NCI-H1694 treated with DMSO at 0.1 percent for 48 hours (cell line): ENCODE measurements around the gene MYCN.
A peak's percentile ranks its signal among the peaks of the same experiment; 100 is the strongest.
"Not testable (repeated sequence)": the region's sequence is repeated elsewhere in the genome, so short reads cannot be mapped to it uniquely, and the experiment has no call there.

Source experiments
- DNase-seq: peaks from one replicate; lab custom pipeline; 2025; lab: John Stamatoyannopoulos, UW

MYCN gene

GRCh38 chr2:15943378-15944280 is 3.3 kb downstream of the MYCN start:
- peak; percentile 96 for DNase-seq

GRCh38 chr2:15944325-15945017 is 4.1 kb downstream of the MYCN start:
- DNase-seq, result no peak

GRCh38 chr2:15945909-15946705 is 5.8 kb downstream of the MYCN start:
- DNase-seq, result no peak

- DNase-seq, result no peak
Observed at GRCh38 chr2:15946983-15947382, 6.6 kb downstream of the MYCN start.

GRCh38 chr2:15947431-15947830 is 7.1 kb downstream of the MYCN start:
- DNase-seq, result no peak

GRCh38 chr2:15948704-15948957 is 8.3 kb downstream of the MYCN start:
- DNase-seq, result no peak

GRCh38 chr2:15949126-15949525 is 8.8 kb downstream of the MYCN start:
- no peak for DNase-seq

GRCh38 chr2:15949551-15949950 is 9.2 kb downstream of the MYCN start:
- DNase-seq, result no peak

GRCh38 chr2:15950088-15950952 is 10.0 kb downstream of the MYCN start:
- no peak for DNase-seq

GRCh38 chr2:15951936-15952335 is 11.6 kb downstream of the MYCN start:
- not testable (repeated sequence) for DNase-seq

GRCh38 chr2:15952451-15953146 is 12.2 kb downstream of the MYCN start:
- DNase-seq, result no peak

GRCh38 chr2:15953147-15953630 is 12.8 kb downstream of the MYCN start:
- DNase-seq, result no peak

GRCh38 chr2:15953891-15954680 is 13.7 kb downstream of the MYCN start:
- no peak for DNase-seq

GRCh38 chr2:15954761-15955160 is 14.4 kb downstream of the MYCN start:
- no peak for DNase-seq

GRCh38 chr2:15955232-15955988 is 15.1 kb downstream of the MYCN start:
- no peak for DNase-seq

GRCh38 chr2:15956230-15956629 is 15.9 kb downstream of the MYCN start:
- no peak for DNase-seq

- DNase-seq, result no peak
Observed at GRCh38 chr2:15956751-15957736, 16.7 kb downstream of the MYCN start.
